Anterior cingulate cortex (tissue), 58 donors: ENCODE measurements around the gene DQX1.
"Not testable (repeated sequence)": the region's sequence is repeated elsewhere in the genome, so short reads cannot be mapped to it uniquely, and the experiment has no call there.

Experiments
- DNase-seq, 58 donors: peaks; one replicate each; lab custom pipeline; 2025; lab: John Stamatoyannopoulos, UW

The DQX1 gene

GRCh38 chr2:74472945-74473258 is 53.1 kb downstream of the DQX1 start:
- no peak for DNase-seq

- peak; percentile 65 to 95 (median 89) for DNase-seq
These were observed 53.7 kb downstream of the DQX1 start, which contains the start of gene MRPL53 for GRCh38 chr2:74472086-74472944. TSS of gene MRPL53 (minus strand) at chr2:74472680. CDS start at chr2:74472660, 20 bp downstream.

- DNase-seq: no peak
These were observed 54.5 kb downstream of the DQX1 start for GRCh38 chr2:74471332-74472065.

- DNase-seq: not testable (repeated sequence)
These were observed 55.3 kb downstream of the DQX1 start for GRCh38 chr2:74470742-74471141.
